Endothelial cell of umbilical vein (primary cell): ENCODE data around the gene NFYC. TPM values are rescaled to one million over a fixed set of nuclear protein-coding genes. Genes with fewer than 3 reads are reported as not detected.

Experiments
- BruUV-seq: library from RNA; stranded (reverse); fragments of 400-500 nt; replicated peaks from 2 replicates; lab custom pipeline; 2021; lab: Mats Ljungman, UMichigan
- CTCF ChIA-PET: fragments of 300-600, 350-600 bp; sonication (Branson Sonifier 250); formaldehyde crosslinking; loops from one replicate; lab custom pipeline; 2021; ENCODE audit warnings: antibody characterized with exemption, inconsistent platforms; lab: Charles Lee
- POLR2A ChIA-PET: fragments of 300-600, 350-600 bp; sonication (Branson Sonifier 250); formaldehyde crosslinking; loops from one replicate; lab custom pipeline; 2021; ENCODE audit warnings: antibody characterized with exemption, inconsistent platforms; lab: Charles Lee
- DNase-seq: peaks from one replicate; pipeline ENCODE4 v3.0.0-alpha.2; 2011; ENCODE audit warnings: low read depth, low spot score
- FAIRE-seq: peaks from 2 replicates; lab custom pipeline; 2011; peaks lifted over from hg19 to GRCh38; lab: Jason Lieb, UNC
- H2AFZ ChIP-seq: 2 replicates; pipeline ENCODE4 v1.6.0; 2012; ENCODE audit warnings: low read depth, low read length, control low read depth, inconsistent platforms
- H3K27ac ChIP-seq: 2 replicates; pipeline ENCODE4 v1.5.1; 2011; ENCODE audit warnings: low read depth, mild to moderate bottlenecking, control low read depth, low read length, moderate library complexity; ENCODE audit not compliant: insufficient read depth
- H3K27me3 ChIP-seq, 2 experiments: 2 replicates each; pipeline versions ENCODE4 v1.6.0 to v1.6.1; 2011; ENCODE audit warnings: low read length in 2 of 2, mixed read lengths in 1 of 2; ENCODE audit not compliant: control insufficient read depth in 2 of 2, insufficient read depth in 2 of 2
- H3K36me3 ChIP-seq, 2 experiments: 2 replicates in 1 of 2; 3 replicates in 1 of 2; pipeline ENCODE4 v1.5.1; 2011; ENCODE audit warnings: low read length in 2 of 2, mild to moderate bottlenecking in 1 of 2, moderate library complexity in 1 of 2; ENCODE audit not compliant: control insufficient read depth in 2 of 2, insufficient read depth in 2 of 2; ENCODE audit errors: extremely low read depth in 1 of 2
- H3K4me1 ChIP-seq: 3 replicates; pipeline ENCODE4 v1.5.1; 2011; ENCODE audit warnings: mild to moderate bottlenecking, low read length; ENCODE audit not compliant: control insufficient read depth, insufficient read depth; ENCODE audit errors: extremely low read depth
- H3K4me2 ChIP-seq: 2 replicates; pipeline ENCODE4 v1.6.1; 2011; ENCODE audit warnings: low read length, control low read depth, mixed read lengths; ENCODE audit not compliant: insufficient read depth
- H3K4me3 ChIP-seq, 3 experiments: fragments of 200-600 bp in 1 of 3; sonication (generic), shearing (Covaris generic) in 1 of 3; replicated peaks in 1 of 3; 2 replicates each; pipeline ENCODE4 v1.5.1; 2011 to 2016; ENCODE audit warnings: control low read depth in 3 of 3, low read length in 3 of 3, mild to moderate bottlenecking in 2 of 3, inconsistent platforms in 1 of 3, low read depth in 1 of 3, moderate library complexity in 1 of 3; ENCODE audit not compliant: insufficient read depth in 1 of 3
- H3K79me2 ChIP-seq: 2 replicates; pipeline ENCODE4 v1.6.0; 2012; ENCODE audit warnings: low read length, inconsistent platforms; ENCODE audit not compliant: control insufficient read depth, insufficient read depth
- H3K9ac ChIP-seq: replicated peaks from 2 replicates; pipeline ENCODE3; 2011; ENCODE audit warnings: low read length, control low read depth; ENCODE audit not compliant: insufficient read depth; ENCODE audit errors: extremely low read depth
- H3K9me1 ChIP-seq: replicated peaks from 3 replicates; pipeline ENCODE4 v1.6.0; 2011; ENCODE audit warnings: mild to moderate bottlenecking, low read length; ENCODE audit not compliant: control insufficient read depth, insufficient read depth; ENCODE audit errors: extremely low read depth
- H3K9me3 ChIP-seq: replicated peaks from 2 replicates; pipeline ENCODE4 v1.5.1; 2012; ENCODE audit warnings: low read length, inconsistent platforms; ENCODE audit not compliant: control insufficient read depth, insufficient read depth
- H4K20me1 ChIP-seq: replicated peaks from 2 replicates; pipeline ENCODE3; 2011; ENCODE audit warnings: mild to moderate bottlenecking, low read length; ENCODE audit not compliant: control insufficient read depth, insufficient read depth; ENCODE audit errors: extremely low read depth
- EZH2 ChIP-seq: IDR thresholded peaks from 2 replicates; pipeline ENCODE4 v1.6.1; 2012; ENCODE audit warnings: borderline replicate concordance, low read depth, mild to moderate bottlenecking, moderate library complexity, low read length, inconsistent platforms; ENCODE audit not compliant: severe bottlenecking
- FOS ChIP-seq: IDR thresholded peaks from 2 replicates; pipeline ENCODE4 v1.6.1; 2011; ENCODE audit warnings: mild to moderate bottlenecking, low read length, moderate library complexity, borderline replicate concordance; ENCODE audit not compliant: insufficient read depth
- GATA2 ChIP-seq: IDR thresholded peaks from 2 replicates; pipeline ENCODE4 v1.7.0; 2011; ENCODE audit warnings: low read depth, mild to moderate bottlenecking, moderate library complexity, mixed read lengths, low read length; ENCODE audit not compliant: insufficient read length, insufficient read depth
- JUN ChIP-seq: IDR thresholded peaks from 2 replicates; pipeline ENCODE4 v1.6.1; 2011; ENCODE audit warnings: borderline replicate concordance, low read depth; ENCODE audit not compliant: insufficient read length, insufficient read depth
- MYC ChIP-seq: IDR thresholded peaks from one replicate; pipeline ENCODE4 v1.6.1; 2011; ENCODE audit warnings: mild to moderate bottlenecking, low read depth, low read length
- POLR2A ChIP-seq: IDR thresholded peaks from 2 replicates; pipeline ENCODE4 v1.6.1; 2012; ENCODE audit warnings: low read depth, mild to moderate bottlenecking, control low read depth, low read length
- POLR2AphosphoS5 ChIP-seq: IDR thresholded peaks from 2 replicates; pipeline ENCODE4 v1.6.1; 2012; ENCODE audit warnings: low read depth, mild to moderate bottlenecking, control low read depth, low read length, moderate library complexity; ENCODE audit not compliant: insufficient read depth
- dilution Hi-C: fragments of 300-500 bp; cut with MboI; formaldehyde crosslinking; loops from one replicate; pipeline ENCODE4 v1.15.0; 2019; ENCODE audit warnings: low sequenced_read_pairs; ENCODE audit not compliant: extremely low pct_ligation_motif_present
- intact Hi-C: fragments of 100-400 bp; cut with micrococcal nuclease; formaldehyde crosslinking; loops from one replicate; pipeline ENCODE4 v1.10.0; 2022
- polyA plus RNA-seq, 4 experiments: library from polyadenylated mRNA; depleted of rRNA in 3 of 4; stranded (reverse) in 3 of 4; unstranded in 1 of 4; fragments of >200 nt; gene quantifications; 2 replicates each; pipeline versions ENCODE4 v1.2.1 to v1.2.3, GENCODE V29; 2011 to 2012; ENCODE audit warnings: missing spikeins in 1 of 4
- total RNA-seq: library from RNA; stranded (reverse); gene quantifications from 2 replicates; pipeline ENCODE4 v1.2.3, GENCODE V29; 2021
- TF ChIP-seq, protein P1 (sequence below), 2 donors: IDR thresholded peaks; 1 replicate in 1 of 2; 2 replicates in 1 of 2; pipeline ENCODE4 v1.5.1; 2011; ENCODE audit warnings: low read length in 2 of 2, mild to moderate bottlenecking in 2 of 2, moderate library complexity in 2 of 2, control low read depth in 1 of 2, inconsistent platforms in 1 of 2, low read depth in 1 of 2; ENCODE audit not compliant: insufficient read depth in 1 of 2; ENCODE audit errors: extremely low read depth in 1 of 2
- TF ChIP-seq, protein P2 (sequence below): IDR thresholded peaks from 2 replicates; pipeline ENCODE4 v1.6.1; 2011; ENCODE audit not compliant: insufficient read depth, insufficient read length

Gene NFYC
- total and polyA plus RNA-seq, 2 donors (not counting 3 experiments of a cell fraction or from before 2014, with no cell fraction given), result 51.1 to 81.7 TPM

DNA sequence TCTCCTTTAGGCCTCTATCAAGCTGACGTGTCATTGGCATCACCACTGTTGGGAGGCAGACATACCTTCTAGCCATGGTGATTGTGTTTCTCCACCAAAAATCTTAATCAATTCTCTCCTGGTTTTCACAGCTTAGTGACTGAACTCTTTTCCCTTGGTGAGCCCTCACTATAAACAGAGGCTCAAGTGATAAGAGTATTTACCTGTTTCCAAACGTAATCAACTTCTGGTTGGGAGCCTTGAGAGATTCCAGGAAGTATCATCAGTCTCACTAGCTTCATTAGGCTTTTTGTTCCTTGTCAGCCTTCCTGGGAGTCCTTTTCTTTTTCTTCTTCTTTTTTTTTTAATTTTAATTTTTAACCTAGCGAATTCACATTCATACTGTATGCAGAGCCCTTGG lies 58.3 kb downstream of the NFYC start:
- TF ChIP-seq, protein P1, sequence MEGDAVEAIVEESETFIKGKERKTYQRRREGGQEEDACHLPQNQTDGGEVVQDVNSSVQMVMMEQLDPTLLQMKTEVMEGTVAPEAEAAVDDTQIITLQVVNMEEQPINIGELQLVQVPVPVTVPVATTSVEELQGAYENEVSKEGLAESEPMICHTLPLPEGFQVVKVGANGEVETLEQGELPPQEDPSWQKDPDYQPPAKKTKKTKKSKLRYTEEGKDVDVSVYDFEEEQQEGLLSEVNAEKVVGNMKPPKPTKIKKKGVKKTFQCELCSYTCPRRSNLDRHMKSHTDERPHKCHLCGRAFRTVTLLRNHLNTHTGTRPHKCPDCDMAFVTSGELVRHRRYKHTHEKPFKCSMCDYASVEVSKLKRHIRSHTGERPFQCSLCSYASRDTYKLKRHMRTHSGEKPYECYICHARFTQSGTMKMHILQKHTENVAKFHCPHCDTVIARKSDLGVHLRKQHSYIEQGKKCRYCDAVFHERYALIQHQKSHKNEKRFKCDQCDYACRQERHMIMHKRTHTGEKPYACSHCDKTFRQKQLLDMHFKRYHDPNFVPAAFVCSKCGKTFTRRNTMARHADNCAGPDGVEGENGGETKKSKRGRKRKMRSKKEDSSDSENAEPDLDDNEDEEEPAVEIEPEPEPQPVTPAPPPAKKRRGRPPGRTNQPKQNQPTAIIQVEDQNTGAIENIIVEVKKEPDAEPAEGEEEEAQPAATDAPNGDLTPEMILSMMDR (IDR thresholded peaks at IDR 0.05; ENCODE audit: extremely low read depth in 1 of 2, insufficient read depth in 1 of 2, low read depth in 1 of 2, low read length in 2 of 2), result no peak
- TF ChIP-seq JUN (no peak), FOS (no peak), GATA2 (no peak), POLR2A (no peak), EZH2 (no peak), MYC (no peak), POLR2AphosphoS5 (no peak)
- TF ChIP-seq, protein P2, sequence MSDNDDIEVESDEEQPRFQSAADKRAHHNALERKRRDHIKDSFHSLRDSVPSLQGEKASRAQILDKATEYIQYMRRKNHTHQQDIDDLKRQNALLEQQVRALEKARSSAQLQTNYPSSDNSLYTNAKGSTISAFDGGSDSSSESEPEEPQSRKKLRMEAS, result no peak
- intact Hi-C loops (no loop called here), dilution Hi-C loops (no loop called here)
- Histone ChIP-seq H3K27ac (no peak overlapping the region), H4K20me1 (no peaks in the 10 kb centered on the region), H3K79me2 (no peaks in the 10 kb centered on the region), H3K27me3 (no peaks in the 10 kb centered on the region), H3K4me2 (no peak overlapping the region), H2AFZ (no peak overlapping the region), H3K4me3 (no peak overlapping the region), H3K36me3 (peaks cover 0 to 20% of the 10 kb centered on the region in 2 experiments), H3K9ac (no peak overlapping the region), H3K4me1 (no peaks in the 10 kb centered on the region), H3K9me3 (no peaks in the 10 kb centered on the region), H3K9me1 (no peaks in the 10 kb centered on the region)
- no TSS peak for BruUV-seq
- POLR2A ChIA-PET, result interaction anchor here (1.1 kb wide), 1 partner anchor 58 kb away, joined by 4 read pairs; the partner anchor contains the start of gene NFYC
- FAIRE-seq (no peak), DNase-seq (no peak)
- CTCF ChIA-PET, result interaction anchor here (1.0 to 1.3 kb wide), 2 partner anchors 15 to 25 kb away, joined by 3 read pairs; no protein-coding TSS in a partner anchor
